ENCODE data around the gene GNG12. TPM values are rescaled to one million over a fixed set of nuclear protein-coding genes. Genes with fewer than 3 reads are reported as not detected.

Gene GNG12
- total RNA-seq, 1 experiment from 2014 or later: 14.3 TPM

GRCh38 chr1:67846538-67846937 is 13.3 kb upstream of the GNG12 start:
- H2BK20ac ChIP-seq (ENCODE audit: low read depth, low read length, poor library complexity, severe bottlenecking): no peak overlapping the region
- H4K5ac ChIP-seq (ENCODE audit: insufficient read length, low read depth, low read length): no peak overlapping the region
- TF ChIP-seq, protein P1, sequence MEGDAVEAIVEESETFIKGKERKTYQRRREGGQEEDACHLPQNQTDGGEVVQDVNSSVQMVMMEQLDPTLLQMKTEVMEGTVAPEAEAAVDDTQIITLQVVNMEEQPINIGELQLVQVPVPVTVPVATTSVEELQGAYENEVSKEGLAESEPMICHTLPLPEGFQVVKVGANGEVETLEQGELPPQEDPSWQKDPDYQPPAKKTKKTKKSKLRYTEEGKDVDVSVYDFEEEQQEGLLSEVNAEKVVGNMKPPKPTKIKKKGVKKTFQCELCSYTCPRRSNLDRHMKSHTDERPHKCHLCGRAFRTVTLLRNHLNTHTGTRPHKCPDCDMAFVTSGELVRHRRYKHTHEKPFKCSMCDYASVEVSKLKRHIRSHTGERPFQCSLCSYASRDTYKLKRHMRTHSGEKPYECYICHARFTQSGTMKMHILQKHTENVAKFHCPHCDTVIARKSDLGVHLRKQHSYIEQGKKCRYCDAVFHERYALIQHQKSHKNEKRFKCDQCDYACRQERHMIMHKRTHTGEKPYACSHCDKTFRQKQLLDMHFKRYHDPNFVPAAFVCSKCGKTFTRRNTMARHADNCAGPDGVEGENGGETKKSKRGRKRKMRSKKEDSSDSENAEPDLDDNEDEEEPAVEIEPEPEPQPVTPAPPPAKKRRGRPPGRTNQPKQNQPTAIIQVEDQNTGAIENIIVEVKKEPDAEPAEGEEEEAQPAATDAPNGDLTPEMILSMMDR (conservative IDR thresholded peaks at IDR 0.05): no peak
- H3K23me2 ChIP-seq (ENCODE audit: insufficient read length, low read depth, low read length, poor library complexity, severe bottlenecking): no peaks in the 10 kb centered on the region
- Mint-ChIP-seq H3K4me3 (no peak overlapping the region), H3K36me3 (ENCODE audit: insufficient read depth in 1 of 3, low read depth in 3 of 3) (no peaks in the 10 kb centered on the region), H3K27me3 (ENCODE audit: low read depth) (peaks cover 1% of the 10 kb centered on the region), H3K27ac (no peak overlapping the region), H3K9me3 (no peaks in the 10 kb centered on the region), H3K4me1 (peaks cover 19 to 30% of the 10 kb centered on the region in 2 experiments)
- H3K27me3 ChIP-seq (ENCODE audit: insufficient read depth, low read length): no peaks in the 10 kb centered on the region
- no peak overlapping the region for H2AK5ac ChIP-seq (ENCODE audit: insufficient read length, low read length)
- no peaks in the 10 kb centered on the region for H3K79me2 ChIP-seq (ENCODE audit: insufficient read depth, low read length)
- no peak overlapping the region for H2BK5ac ChIP-seq (ENCODE audit: insufficient read length, low read length)
- H3K9ac ChIP-seq (ENCODE audit: extremely low read depth, insufficient read length, low read length): no peak overlapping the region
- H3K23ac ChIP-seq (ENCODE audit: insufficient read length, low read depth, low read length): no peak overlapping the region
- no peak overlapping the region for H4K8ac ChIP-seq (replicated peaks; ENCODE audit: insufficient read length, low read depth, low read length)
- H3K79me1 ChIP-seq (ENCODE audit: insufficient read depth, low read depth, low read length, poor library complexity, severe bottlenecking): no peaks in the 10 kb centered on the region
- no peak overlapping the region for H2BK120ac ChIP-seq (ENCODE audit: low read depth, low read length, poor library complexity, severe bottlenecking)
- H3K4me1 ChIP-seq (ENCODE audit: insufficient read depth, low read length): no peaks in the 10 kb centered on the region; the same call in 1 of the 2 replicates
- no peak overlapping the region for H2BK15ac ChIP-seq (ENCODE audit: low read depth, low read length)
- no peak overlapping the region for H3K4ac ChIP-seq (ENCODE audit: low read depth, low read length)
- no peak overlapping the region for H2AFZ ChIP-seq (ENCODE audit: low read length)
- H3K4me2 ChIP-seq (ENCODE audit: insufficient read depth, insufficient read length, low read length): no peak overlapping the region
- no peak overlapping the region for H3T11ph ChIP-seq (ENCODE audit: low read length)
- H3K9me3 ChIP-seq (ENCODE audit: control insufficient read depth, low read depth, low read length): no peaks in the 10 kb centered on the region
- H2BK12ac ChIP-seq (ENCODE audit: insufficient read length, low read depth, low read length): no peak overlapping the region
- H3K27ac ChIP-seq (ENCODE audit: insufficient read length, low read depth, low read length): no peak overlapping the region
- no peak for DNase-seq
- H3K14ac ChIP-seq (ENCODE audit: insufficient read depth, low read length): no peak overlapping the region
- H4K20me1 ChIP-seq (ENCODE audit: control insufficient read depth, insufficient read depth, insufficient read length): no peaks in the 10 kb centered on the region
- no peak overlapping the region for H4K91ac ChIP-seq (ENCODE audit: insufficient read length, low read depth, low read length)
- no CpG with 5 or more reads among the region's 1 CpG for WGBS (ENCODE audit: extremely low coverage, insufficient read length, low lambda C conversion rate)
- H3K56ac ChIP-seq (ENCODE audit: insufficient read length, low read depth, low read length): no peak overlapping the region
- H3K18ac ChIP-seq (ENCODE audit: insufficient read length, low read depth, low read length): no peak overlapping the region

Measured in H9 (cell line).